ENCODE data around the gene TAS2R31.
"Not testable (repeated sequence)": the region's sequence is repeated elsewhere in the genome, so short reads cannot be mapped to it uniquely, and the experiment has no call there.

The TAS2R31 gene, protein sequence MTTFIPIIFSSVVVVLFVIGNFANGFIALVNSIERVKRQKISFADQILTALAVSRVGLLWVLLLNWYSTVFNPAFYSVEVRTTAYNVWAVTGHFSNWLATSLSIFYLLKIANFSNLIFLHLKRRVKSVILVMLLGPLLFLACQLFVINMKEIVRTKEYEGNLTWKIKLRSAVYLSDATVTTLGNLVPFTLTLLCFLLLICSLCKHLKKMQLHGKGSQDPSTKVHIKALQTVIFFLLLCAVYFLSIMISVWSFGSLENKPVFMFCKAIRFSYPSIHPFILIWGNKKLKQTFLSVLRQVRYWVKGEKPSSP

DNA sequence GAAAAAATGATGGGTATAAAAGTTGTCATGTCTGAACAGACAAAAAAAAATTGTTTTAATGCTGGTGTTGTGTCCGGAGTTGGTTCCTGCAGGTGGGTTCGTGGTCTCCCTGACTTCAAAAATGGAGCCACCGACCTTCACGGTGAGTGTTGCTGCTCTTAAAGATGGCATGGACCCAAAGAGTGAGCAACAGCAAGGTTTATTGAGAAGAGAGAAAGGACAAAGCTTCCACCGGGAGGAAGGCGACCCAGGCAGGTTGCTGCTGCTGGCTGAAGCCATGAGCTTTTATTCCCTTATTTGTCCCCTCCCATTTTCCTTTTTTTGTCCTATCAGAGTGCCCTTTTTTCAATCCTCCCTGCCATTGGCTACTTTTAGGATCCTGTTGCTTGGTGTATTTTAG lies at the start of gene TAS2R31:
TSS of gene TAS2R31 (minus strand) at position 101 of the 400 bp plus-strand sequence. CDS start at position 29, 72 bp downstream.
- ATAC-seq: no peak

DNA sequence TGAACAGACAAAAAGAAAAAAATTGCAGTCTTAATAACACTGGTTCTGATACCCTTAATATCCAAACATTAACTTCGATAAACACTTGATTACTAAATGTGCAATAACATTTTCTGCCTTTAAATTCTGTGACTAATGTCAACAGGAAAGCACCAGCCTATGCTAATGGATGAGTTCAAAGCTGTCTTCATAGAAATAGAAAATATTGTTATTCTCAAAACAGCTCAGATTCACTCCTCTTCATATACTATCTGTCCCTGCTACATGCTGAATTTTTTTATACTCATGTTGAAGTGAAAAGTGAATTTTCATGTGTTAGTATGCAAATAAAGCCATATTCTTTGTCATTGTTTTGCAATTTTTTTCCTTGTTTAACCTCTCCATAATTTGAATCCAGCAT lies 47.0 kb upstream of the TAS2R31 start:
- ATAC-seq: peak; percentile 58 to 79

DNA sequence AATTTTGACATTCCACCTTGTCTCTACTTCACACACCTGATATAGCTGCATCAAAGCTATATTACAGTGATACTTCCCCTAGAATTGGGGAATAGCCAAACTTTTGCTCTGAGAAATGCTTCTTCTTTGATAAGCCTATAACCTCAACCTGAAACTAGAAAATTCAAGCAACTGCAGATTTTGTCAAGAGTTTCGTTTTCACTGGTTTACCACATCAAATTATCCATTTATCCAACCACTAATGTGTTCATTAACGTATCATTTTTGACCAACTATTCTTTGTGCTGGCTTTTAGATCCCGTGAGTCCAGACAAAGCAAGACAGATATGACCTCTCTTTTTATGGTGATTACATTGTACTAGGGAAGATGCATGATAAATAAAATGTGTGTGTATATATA lies 44.4 kb upstream of the TAS2R31 start:
- ATAC-seq: peak; percentile 30 to 46

DNA sequence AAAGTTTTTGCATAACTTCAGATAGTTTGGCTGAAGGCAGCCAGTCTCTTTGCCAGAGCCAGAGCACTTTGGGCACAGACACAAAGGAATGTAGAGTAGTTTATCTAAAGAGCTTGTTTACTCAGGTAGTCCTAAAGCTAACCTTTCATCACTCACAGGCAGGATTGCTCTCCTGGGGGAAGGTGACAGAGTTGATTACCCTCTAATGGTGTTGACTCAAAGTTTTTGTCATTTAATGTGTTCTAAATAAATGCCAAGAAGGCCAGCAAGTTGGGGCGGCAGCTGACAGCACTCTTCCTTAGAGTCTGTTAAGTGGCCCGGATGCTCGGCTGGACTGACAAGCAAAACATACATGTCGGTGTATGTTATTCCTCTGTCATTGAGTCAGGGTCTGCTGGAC lies 40.2 kb upstream of the TAS2R31 start:
- ATAC-seq: no peak

DNA sequence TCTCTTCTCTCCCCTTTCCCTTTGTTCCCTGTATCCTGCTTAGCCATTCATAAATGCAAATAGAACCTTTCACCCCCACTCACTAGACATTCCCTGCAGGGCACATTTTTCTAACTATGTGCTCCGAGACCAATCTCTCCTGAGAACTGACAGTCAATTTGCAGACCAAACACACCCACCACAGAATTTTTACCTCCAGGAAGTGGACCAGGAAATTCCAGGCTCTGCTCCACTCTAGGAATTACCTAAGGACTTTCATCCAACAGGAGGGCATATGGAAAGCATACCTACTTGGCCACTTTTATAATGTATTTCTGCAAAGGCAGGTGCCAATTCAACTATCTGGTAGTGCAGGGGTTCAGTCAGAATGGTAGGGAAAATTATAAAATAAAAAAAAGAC lies 39.8 kb upstream of the TAS2R31 start:
- no peak for ATAC-seq

DNA sequence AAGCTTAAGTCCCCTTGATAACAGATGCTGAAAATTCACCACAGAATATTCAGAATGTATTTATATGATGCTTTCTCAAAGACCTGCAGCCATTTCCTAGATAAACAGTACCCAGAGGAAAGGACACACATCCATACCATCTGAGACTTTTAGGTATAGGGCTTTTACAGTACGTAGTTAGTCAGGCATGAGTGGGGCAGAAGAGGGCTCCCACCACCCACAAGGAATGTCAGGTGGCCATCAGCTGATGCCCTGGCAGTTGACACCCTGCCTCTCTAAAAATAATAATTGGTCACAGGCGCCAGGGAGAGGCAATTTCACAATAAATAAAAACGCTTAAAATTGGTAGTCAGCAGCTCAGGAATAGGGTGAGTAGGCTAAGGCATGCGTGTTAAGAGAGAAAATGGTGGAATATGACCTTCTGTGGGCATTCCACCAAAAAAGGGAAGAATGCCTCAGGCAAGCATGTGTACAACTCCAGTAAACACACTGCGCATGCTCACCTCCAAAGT lies 38.7 kb upstream of the TAS2R31 start:
- ATAC-seq: no peak

DNA sequence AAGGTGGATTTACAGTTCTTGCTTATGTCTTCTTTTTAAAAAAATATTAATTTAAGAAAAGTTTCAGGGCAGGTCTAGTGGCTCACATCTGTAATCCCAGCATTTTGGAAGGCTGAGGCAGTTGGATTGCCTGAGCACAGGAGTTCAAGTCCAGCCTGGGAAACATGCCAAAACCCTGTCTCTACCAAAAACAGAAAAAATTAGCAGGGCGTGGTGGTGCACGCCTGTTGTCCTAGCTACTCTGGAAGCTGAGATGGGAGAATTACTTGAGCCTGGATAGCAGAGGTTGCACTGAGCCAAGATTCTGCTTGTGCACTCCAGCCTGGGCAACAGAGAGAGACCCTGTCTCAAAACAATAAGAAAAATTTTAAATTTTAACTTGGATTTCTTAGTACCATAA lies 36.3 kb upstream of the TAS2R31 start:
- ATAC-seq: no peak

DNA sequence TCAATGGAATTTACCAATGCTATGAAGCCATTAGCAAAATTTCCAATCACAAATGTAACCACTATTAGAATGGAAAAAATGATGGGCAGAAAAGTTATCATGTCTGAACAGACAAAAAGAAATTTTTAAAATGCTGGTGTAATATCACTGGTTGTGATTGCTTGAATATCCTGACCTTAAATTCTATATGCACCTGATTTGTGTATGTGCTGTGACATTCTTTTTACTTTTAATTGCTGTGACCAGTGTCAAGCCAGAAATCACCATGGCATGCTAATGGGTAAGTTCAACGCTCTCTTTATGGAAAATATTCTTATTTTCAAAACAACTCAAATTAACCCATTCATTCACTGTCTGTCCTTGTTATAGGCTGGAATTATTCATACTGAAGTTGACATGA lies 31.0 kb upstream of the TAS2R31 start, which contains the start of gene TAS2R46:
TSS of gene TAS2R46 (minus strand) at position 101 of the 400 bp plus-strand sequence. CDS start at position 101, 0 bp downstream.
- not testable (repeated sequence) for ATAC-seq

DNA sequence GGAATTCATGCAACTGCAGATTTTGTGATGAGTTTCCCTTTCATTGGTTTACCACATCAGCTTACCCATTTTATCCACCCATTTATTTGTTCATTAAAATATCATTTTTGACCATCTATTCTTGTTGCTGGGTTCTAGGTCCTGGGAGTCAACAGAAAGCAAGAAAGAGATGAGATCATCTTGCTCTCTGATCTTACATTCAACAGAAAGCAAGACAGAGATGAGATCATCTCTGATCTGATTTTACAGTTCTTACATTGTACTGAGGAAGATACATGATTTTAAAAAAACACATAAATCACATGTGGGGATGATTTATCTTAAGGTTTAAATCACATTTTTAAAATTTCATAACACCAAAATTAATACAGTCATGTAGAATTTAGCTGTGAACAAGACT lies 28.6 kb upstream of the TAS2R31 start:
- peak; percentile 56 to 75 for ATAC-seq

DNA sequence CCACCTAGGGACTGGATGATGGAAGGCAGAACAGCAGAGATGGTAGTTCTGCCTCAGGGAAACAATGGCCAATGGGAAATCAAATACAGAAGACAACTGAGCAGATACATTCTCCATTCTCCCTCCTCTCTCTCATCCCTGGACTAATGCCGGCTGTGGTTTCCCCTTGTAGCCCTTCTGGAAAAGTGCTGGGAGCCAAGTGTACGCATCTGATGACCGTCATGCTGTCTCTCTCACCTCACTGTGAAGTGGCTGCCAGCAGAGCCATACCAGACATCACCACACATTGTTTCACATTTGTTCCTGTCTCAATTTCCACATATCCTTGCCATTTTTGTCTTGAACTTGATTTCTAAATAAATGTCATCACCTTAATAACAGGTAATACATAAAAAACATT lies 27.8 kb upstream of the TAS2R31 start:
- no peak for ATAC-seq

DNA sequence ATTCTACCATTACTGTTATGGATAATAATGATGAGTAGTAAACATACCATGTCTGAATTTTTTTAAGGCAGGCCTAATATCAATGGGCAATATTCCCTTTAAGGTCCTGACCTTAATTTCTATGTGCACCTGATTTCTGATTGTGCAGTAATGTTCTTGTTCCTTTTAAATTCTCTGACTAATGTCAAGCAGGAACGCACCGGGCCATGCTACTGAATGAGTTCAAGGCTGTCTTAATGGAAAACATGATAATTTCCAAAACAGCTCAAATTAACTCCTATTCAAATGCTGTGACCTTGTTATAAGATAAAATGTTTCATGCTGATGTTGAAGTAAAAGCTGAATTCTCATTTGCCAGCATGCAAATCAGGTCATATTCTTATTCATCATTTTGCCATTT lies 24.1 kb upstream of the TAS2R31 start:
- no peak for ATAC-seq

DNA sequence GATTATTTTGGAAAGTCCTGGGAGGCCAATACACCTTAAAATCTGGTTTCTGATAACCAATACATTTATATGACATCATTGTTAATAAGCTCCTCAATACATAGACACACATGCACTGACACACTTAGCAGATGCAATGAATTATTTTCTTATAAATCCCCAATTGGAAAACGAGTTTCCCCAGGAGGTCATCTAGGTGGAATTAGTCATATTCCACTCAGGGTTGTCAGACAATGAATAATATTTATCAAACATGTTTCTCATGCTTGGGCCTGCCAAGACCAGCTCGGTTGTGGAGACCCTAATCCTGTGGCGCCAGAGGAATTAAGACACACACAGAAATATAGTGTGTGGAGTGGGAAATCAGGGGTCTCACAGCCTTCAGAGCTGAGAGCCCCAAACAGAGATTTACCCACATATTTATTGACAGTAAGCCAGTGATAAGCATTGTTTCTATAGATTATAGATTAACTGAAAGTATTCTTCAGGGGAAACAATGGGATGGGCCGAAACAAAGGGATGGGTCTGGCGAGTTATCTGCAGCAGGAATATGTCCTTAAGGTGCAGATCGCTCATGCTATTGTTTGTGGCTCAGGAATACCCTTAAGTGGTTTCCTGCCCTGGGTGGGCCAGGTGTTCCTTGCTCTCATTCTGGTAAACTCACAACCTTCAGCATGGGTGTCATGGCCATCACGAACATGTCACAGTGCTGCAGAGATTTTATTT lies 18.8 kb upstream of the TAS2R31 start:
- not testable (repeated sequence) for ATAC-seq

DNA sequence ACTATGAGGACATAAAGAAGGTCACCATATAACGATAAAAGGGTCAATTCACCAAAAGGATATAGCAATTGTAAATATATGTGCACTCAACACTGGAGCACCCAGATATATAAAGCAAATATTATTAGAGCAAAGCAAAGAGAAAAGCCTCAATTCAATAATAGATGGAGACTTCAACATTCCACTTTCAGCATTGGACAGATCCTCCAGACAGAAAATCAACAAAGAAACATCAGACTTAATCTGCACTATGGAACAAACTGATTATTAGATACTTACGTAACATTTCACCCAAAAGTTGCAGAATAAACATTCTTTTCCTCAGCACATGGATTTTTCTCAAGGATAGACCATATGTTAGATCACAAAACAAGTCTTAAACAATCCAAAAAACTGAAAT lies 10.2 kb upstream of the TAS2R31 start:
- ATAC-seq: not testable (repeated sequence)

DNA sequence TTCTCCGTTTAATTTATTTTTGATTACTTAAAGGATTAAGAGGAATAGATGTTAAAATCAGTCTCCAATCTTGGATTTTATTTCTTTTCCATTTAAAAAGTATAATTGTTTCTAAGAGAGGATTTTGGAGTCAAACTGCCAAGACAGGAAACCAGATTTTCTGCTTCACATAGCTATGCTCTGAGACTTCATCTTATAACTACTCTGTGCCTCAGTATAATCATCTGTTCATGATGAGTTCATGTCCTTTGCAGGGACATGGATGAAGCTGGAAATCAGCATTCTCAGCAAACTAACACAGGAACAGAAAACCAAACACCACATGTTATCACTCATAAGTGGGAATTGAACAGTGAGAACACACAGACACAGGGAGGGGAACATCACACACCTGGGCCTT lies 9.0 kb upstream of the TAS2R31 start:
- no peak for ATAC-seq

DNA sequence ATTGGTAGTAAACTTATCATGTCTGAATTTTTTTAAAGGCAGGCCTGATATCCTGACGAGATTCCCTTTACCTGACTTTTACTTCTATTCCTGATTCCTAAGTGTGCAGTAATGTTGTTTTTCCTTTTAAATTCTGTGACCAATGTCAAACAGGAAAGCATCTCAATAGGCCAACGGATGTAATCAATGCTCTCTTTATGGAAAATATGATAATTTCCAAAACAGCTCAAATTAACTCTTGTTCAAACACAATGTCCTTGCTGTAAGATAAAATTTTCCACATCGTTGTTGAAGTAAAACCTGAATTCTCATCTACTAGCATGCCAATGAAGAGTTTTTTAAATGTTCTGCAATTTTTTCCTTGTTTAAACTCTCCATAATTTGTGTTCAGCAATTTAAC lies 8.0 kb upstream of the TAS2R31 start:
- ATAC-seq: no peak

DNA sequence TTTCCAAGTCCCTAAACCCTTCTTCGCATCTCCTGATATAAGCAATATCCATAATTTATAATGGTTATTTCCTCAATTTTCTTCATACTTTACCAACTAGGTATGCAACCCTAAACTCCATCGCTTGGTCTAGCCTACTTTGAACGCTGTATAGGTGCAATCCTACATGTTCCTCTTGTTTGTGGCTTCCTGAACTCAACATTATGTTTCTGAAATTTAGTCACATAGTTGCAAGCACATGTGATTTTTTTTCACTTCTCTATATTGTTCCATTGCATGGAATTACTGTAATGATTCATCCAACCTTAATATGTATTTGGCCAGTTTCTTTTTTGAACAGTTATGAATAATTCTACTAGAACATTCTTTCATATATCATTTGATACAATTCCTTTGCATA lies 2.8 kb upstream of the TAS2R31 start:
- peak; percentile 41 to 60 for ATAC-seq

DNA sequence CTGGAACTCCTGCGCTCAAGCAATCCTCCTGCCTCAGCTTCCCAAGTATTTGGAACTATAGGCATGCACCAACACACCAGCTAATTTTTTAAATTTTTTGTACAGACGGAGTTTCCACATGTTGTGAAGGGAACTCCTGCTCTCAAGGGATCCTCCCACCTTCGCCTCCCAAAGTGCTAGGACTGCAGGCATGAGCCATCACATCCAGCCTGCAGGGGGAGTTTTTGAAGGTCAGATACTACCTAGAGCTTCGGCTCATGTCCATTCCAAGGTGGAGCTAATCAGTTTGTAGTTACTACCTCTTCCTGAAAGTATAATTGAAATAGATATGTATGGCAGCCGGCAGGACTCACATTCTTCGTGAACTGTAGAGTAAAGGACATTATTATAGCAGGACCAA lies 5.1 kb downstream of the TAS2R31 start:
- ATAC-seq: no peak

DNA sequence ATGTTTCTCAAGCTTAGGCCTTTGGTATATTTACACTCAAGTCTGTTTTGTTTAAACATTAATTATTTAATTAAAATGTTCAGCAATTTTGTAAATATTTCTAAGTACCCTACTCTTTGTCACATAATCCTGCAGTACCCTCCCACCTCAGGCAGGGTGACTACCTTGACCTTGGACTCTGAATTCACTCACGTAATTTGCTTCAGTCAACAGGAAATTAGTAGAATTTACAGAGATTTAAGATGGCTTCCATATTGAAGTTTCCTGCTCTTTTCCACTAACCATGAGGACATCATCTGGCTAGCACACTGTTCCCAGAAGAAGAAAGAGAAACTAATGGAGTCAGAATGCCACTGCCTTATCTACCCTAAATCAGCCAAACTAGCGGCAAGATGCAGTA lies 7.8 kb downstream of the TAS2R31 start:
- no peak for ATAC-seq

DNA sequence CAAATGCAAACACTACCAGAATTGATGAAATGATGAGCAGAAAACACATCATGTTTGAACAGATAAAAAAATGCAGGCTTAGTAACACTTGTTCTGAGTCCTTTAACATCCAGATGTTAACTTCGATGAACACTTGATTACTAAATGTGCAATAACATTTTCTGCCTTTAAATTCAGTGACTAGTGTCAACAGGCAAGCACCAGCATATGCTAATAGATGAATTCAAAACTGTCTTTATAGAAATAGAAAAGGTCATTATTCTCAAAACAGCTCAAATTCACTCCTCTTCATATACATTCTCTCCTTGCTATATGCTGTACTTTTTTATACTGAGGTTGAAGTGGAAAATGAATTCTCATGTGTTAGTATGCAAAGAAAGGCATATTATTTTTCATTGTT lies 8.7 kb downstream of the TAS2R31 start, which contains the start of gene TAS2R19:
TSS of gene TAS2R19 (minus strand) at position 101 of the 400 bp plus-strand sequence. CDS start at position 52, 49 bp downstream.
- no peak for ATAC-seq

DNA sequence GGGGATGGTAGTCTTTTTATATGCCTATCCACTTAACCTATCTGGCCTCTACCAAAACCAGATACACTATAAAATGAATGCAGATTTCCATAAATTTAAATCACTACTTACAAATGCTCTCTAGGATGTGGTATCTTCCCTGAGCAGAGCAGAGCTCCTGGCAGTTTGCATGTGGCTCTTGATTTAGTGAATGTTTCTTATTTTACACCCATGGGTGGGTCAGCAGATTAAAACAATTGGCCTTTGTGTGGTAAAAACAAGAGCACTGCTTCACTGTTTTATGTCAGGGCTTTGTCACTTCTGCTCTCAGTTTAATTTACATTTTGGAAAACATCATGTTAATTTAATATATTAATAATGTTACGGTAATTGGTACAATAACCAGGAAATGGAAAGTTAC lies 14.3 kb downstream of the TAS2R31 start:
- ATAC-seq: no peak

DNA sequence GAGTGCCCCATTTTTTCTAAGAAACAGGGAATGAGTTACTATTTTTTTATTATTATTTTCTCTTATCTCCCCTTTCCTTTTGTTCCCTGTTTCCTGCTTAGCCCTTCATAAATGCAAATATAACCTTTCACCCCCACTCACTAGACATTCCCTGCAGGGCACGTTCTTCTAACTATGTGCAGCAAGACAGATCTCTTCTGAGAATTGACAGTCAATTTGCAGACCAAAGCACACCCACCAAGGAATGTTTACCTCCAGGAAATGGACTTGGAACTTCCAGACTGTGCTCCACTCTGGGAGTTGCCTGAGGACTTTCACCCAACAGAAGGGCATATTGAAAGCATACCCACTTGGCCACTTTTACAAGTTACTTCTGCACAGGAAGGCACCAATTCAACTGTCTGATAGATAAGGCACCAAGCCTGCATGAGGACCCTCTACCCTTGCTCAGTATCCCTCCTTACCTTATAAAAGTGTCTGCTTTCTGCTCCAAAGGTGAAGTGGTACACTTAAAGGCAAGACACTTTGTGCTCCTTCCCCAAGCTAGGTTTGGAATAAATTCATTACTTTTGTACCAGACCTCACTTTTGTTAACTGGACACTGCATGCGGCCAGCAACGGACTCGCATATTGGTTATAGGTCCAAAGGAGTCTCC lies 15.3 kb downstream of the TAS2R31 start:
- ATAC-seq: no peak

DNA sequence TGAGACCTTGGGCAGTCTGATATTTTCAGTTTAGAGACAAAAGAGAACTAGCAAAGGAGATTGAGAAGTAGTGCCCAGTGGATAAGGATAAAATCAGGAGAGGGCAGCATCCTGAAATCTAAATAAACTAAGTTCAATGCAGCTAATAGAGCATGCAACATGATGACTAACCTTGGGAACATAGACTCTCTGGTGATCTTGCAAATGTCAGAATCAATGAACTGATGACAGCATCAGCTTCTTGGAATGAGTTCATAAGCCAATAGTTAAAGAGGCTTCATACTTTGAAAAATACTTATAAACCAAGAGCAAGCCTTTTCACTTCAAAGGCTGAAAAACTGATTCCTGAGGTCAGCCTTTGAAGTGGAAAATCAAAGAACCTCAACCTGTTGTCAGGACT lies 17.0 kb downstream of the TAS2R31 start:
- no peak for ATAC-seq

DNA sequence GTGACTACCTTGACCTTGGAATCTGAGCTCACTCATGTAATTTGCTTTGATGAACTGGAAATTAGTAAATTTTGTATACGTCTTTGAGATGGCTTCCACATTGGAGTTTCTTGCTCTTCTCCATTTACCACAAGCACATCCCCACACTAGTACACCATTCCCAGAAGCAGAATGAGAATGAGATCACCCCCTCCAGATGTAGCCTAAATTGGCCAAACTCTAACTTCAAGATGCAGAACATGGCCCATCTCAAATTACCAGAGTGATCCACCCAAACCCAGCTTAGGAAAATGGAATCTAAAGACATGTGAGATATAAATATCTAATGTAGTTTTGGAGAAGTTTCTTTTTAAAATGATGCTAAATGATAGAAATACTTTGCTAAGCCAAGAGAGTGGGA lies 23.6 kb downstream of the TAS2R31 start:
- no peak for ATAC-seq

Measured in activated CD4-positive, CD25-positive, alpha-beta regulatory T cell treated with anti-CD3 and anti-CD28 coated beads, Interleukin-2, amount 50 U/mL, for 24 hours (primary cell).